Erythroblast (primary cell): ENCODE measurements around the gene CEACAM16.

ENCODE experiments used
- GATA1 ChIP-seq: IDR thresholded peaks from 2 replicates; pipeline ENCODE4 v1.6.1; 2011; ENCODE audit warnings: low read depth, mild to moderate bottlenecking, control low read depth, low read length, moderate library complexity
- POLR2A ChIP-seq: IDR thresholded peaks from 2 replicates; pipeline ENCODE4 v1.6.1; 2011; ENCODE audit warnings: mild to moderate bottlenecking, low read length

GRCh38 chr19:44749292-44749691 lies 50.3 kb downstream of the CEACAM16 start:
- TF ChIP-seq POLR2A: no peak
- no peak for TF ChIP-seq GATA1
